HG02973 (cell line): ENCODE results near the gene CYS1.

Source experiments
- ATAC-seq: cut with Tn5 transposase; IDR thresholded peaks from one replicate; pipeline ENCODE4 v1.9.1; 2021; ENCODE audit warnings: moderate library complexity; ENCODE audit not compliant: unreplicated experiment

The CYS1 gene

GRCh38 chr2:10048501-10049171 lies 31.6 kb downstream of the CYS1 start:
- ATAC-seq: no peak

GRCh38 chr2:10047616-10048500 lies 32.4 kb downstream of the CYS1 start:
- no peak for ATAC-seq

GRCh38 chr2:10046931-10047330 lies 33.3 kb downstream of the CYS1 start:
- ATAC-seq: no peak

GRCh38 chr2:10045561-10046355 lies 34.5 kb downstream of the CYS1 start:
- no peak for ATAC-seq

- ATAC-seq: peak; percentile 36
Observed at GRCh38 chr2:10043906-10044601, 36.2 kb downstream of the CYS1 start.

GRCh38 chr2:10043256-10043905 lies 36.8 kb downstream of the CYS1 start, which contains the start of gene KLF11:
TSS of gene KLF11 (plus strand) at chr2:10043550. CDS start at chr2:10043717, 167 bp downstream.
- peak; percentile 73 for ATAC-seq

GRCh38 chr2:10042301-10043161 lies 37.7 kb downstream of the CYS1 start:
- no peak for ATAC-seq

GRCh38 chr2:10041711-10042110 lies 38.5 kb downstream of the CYS1 start:
- no peak for ATAC-seq

GRCh38 chr2:10039658-10040410 lies 40.4 kb downstream of the CYS1 start:
- no peak for ATAC-seq

- ATAC-seq: no peak
Observed at GRCh38 chr2:10038716-10039115, 41.5 kb downstream of the CYS1 start.

GRCh38 chr2:10038123-10038522 lies 42.1 kb downstream of the CYS1 start:
- ATAC-seq: no peak

GRCh38 chr2:10036095-10036884 lies 43.9 kb downstream of the CYS1 start:
- ATAC-seq: no peak

- no peak for ATAC-seq
Observed at GRCh38 chr2:10035633-10036032, 44.6 kb downstream of the CYS1 start.

GRCh38 chr2:10035053-10035422 lies 45.2 kb downstream of the CYS1 start:
- no peak for ATAC-seq

GRCh38 chr2:10034333-10035052 lies 45.7 kb downstream of the CYS1 start:
- no peak for ATAC-seq

GRCh38 chr2:10033251-10034006 lies 46.8 kb downstream of the CYS1 start:
- ATAC-seq: no peak

- no peak for ATAC-seq
Observed at GRCh38 chr2:10032746-10033105, 47.5 kb downstream of the CYS1 start.
